BLaER1 treated with 17β-estradiol and CSF1 and Interleukin-3, amounts not matched to agents 10 nM and 100 nM (cell line): ENCODE measurements around the gene ADAMTSL1.

ENCODE experiments used
- H3K27ac ChIP-seq, 11 experiments: shearing (Covaris generic); formaldehyde crosslinking; 2 replicates each; pipeline ENCODE4 v1.8.1; 2022
- H3K27me3 ChIP-seq, 11 experiments: shearing (Covaris generic); formaldehyde crosslinking; 2 replicates each; pipeline ENCODE4 v1.8.1; 2022
- H3K36me3 ChIP-seq, 11 experiments: shearing (Covaris generic); formaldehyde crosslinking; 2 replicates each; pipeline ENCODE4 v1.8.1; 2022
- H3K4me1 ChIP-seq, 10 experiments: shearing (Covaris generic); formaldehyde crosslinking; 2 replicates each; pipeline ENCODE4 v1.8.1; 2022
- H3K4me2 ChIP-seq, 11 experiments: shearing (Covaris generic); formaldehyde crosslinking; 2 replicates each; pipeline ENCODE4 v1.8.1; 2022
- H3K4me3 ChIP-seq, 10 experiments: shearing (Covaris generic); formaldehyde crosslinking; 2 replicates each; pipeline ENCODE4 v1.8.1; 2022
- H3K9ac ChIP-seq, 11 experiments: shearing (Covaris generic); formaldehyde crosslinking; 2 replicates each; pipeline ENCODE4 v1.8.1; 2022
- H3K9me3 ChIP-seq, 11 experiments: shearing (Covaris generic); formaldehyde crosslinking; replicated peaks in 1 of 11; 2 replicates each; pipeline ENCODE4 v1.8.1; 2022
- H4K20me1 ChIP-seq, 11 experiments: shearing (Covaris generic); formaldehyde crosslinking; 2 replicates each; pipeline ENCODE4 v1.8.1; 2022
- Cebpa-rat ChIP-seq, 11 experiments: shearing (Covaris generic); IDR thresholded peaks; 2 replicates each; pipeline ENCODE4 v1.8.1; 2022

ADAMTSL1 gene

GRCh38 chr9:18604767-18605730, 131.1 kb downstream of the ADAMTSL1 start:
- TF ChIP-seq Cebpa-rat (IDR thresholded peaks at IDR 0.05) = no peak
- no peak overlapping the region for H3K27ac ChIP-seq
- H3K9ac ChIP-seq = no peak overlapping the region
- H4K20me1 ChIP-seq = no peaks in the 10 kb centered on the region
- no peaks in the 10 kb centered on the region for H3K27me3 ChIP-seq
- no peaks in the 10 kb centered on the region for H3K4me1 ChIP-seq
- peaks cover 0 to 11% (median 3%) of the 10 kb centered on the region in 11 experiments; a peak in 5 of 22 replicates for H3K9me3 ChIP-seq
- no peak overlapping the region for H3K4me3 ChIP-seq
- H3K36me3 ChIP-seq = no peaks in the 10 kb centered on the region
- H3K4me2 ChIP-seq = no peak overlapping the region

GRCh38 chr9:18605766-18606180, 131.8 kb downstream of the ADAMTSL1 start:
- Histone ChIP-seq H3K27ac (no peak overlapping the region), H3K9me3 (peaks cover 0 to 11% (median 3%) of the 10 kb centered on the region in 11 experiments; a peak in 5 of 22 replicates), H3K27me3 (0 out of 22 replicates have a peak, but pooled peaks cover 0 to 2% (median 0%) of the 10 kb centered on the region in 11 experiments), H4K20me1 (no peaks in the 10 kb centered on the region), H3K4me1 (no peaks in the 10 kb centered on the region), H3K4me2 (no peak overlapping the region), H3K36me3 (no peaks in the 10 kb centered on the region), H3K9ac (no peak overlapping the region), H3K4me3 (no peak overlapping the region)
- TF ChIP-seq Cebpa-rat (IDR thresholded peaks at IDR 0.05) = no peak

GRCh38 chr9:18606281-18606680, 132.3 kb downstream of the ADAMTSL1 start:
- H3K4me1 ChIP-seq = no peaks in the 10 kb centered on the region
- no peak overlapping the region for H3K9ac ChIP-seq
- peaks cover 0 to 6% (median 0%) of the 10 kb centered on the region in 11 experiments; a peak in 1 of 22 replicates for H3K27me3 ChIP-seq
- H3K9me3 ChIP-seq = peaks cover 0 to 11% (median 3%) of the 10 kb centered on the region in 11 experiments; a peak in 5 of 22 replicates
- no peaks in the 10 kb centered on the region for H3K36me3 ChIP-seq
- H3K4me2 ChIP-seq = no peak overlapping the region
- no peak overlapping the region for H3K27ac ChIP-seq
- no peaks in the 10 kb centered on the region for H4K20me1 ChIP-seq
- H3K4me3 ChIP-seq = no peak overlapping the region
- TF ChIP-seq Cebpa-rat (IDR thresholded peaks at IDR 0.05) = no peak

GRCh38 chr9:18606846-18607245, 132.9 kb downstream of the ADAMTSL1 start:
- no peaks in the 10 kb centered on the region for H3K36me3 ChIP-seq
- H3K27me3 ChIP-seq = peaks cover 0 to 6% (median 0%) of the 10 kb centered on the region in 11 experiments; a peak in 1 of 22 replicates
- H3K4me1 ChIP-seq = no peaks in the 10 kb centered on the region
- H3K4me3 ChIP-seq = no peak overlapping the region
- no peak overlapping the region for H3K9ac ChIP-seq
- H3K9me3 ChIP-seq = peaks cover 0 to 13% (median 3%) of the 10 kb centered on the region in 11 experiments; a peak in 5 of 22 replicates
- H3K27ac ChIP-seq = no peak overlapping the region
- no peak for TF ChIP-seq Cebpa-rat (IDR thresholded peaks at IDR 0.05)
- H4K20me1 ChIP-seq = no peaks in the 10 kb centered on the region
- H3K4me2 ChIP-seq = no peak overlapping the region

- no peak for TF ChIP-seq Cebpa-rat (IDR thresholded peaks at IDR 0.05)
- no peak overlapping the region for H3K4me3 ChIP-seq
- no peak overlapping the region for H3K27ac ChIP-seq
- H3K9ac ChIP-seq = no peak overlapping the region
- no peaks in the 10 kb centered on the region for H3K36me3 ChIP-seq
- H3K4me2 ChIP-seq = no peak overlapping the region
- H3K9me3 ChIP-seq = peaks cover 0 to 18% (median 3%) of the 10 kb centered on the region in 11 experiments; a peak in 6 of 22 replicates
- peaks cover 0 to 6% (median 0%) of the 10 kb centered on the region in 11 experiments; a peak in 1 of 22 replicates for H3K27me3 ChIP-seq
- no peaks in the 10 kb centered on the region for H4K20me1 ChIP-seq
- H3K4me1 ChIP-seq = peaks cover 0 to 13% (median 0%) of the 10 kb centered on the region in 10 experiments; a peak in 7 of 20 replicates
Measured at GRCh38 chr9:18608371-18608770, 134.4 kb downstream of the ADAMTSL1 start.

GRCh38 chr9:18610956-18611355, 137.0 kb downstream of the ADAMTSL1 start:
- TF ChIP-seq Cebpa-rat (IDR thresholded peaks at IDR 0.05) = no peak
- Histone ChIP-seq H3K4me3 (no peak overlapping the region), H3K9ac (no peak overlapping the region), H3K4me1 (peaks cover 0 to 14% (median 0%) of the 10 kb centered on the region in 10 experiments; a peak in 7 of 20 replicates), H3K27ac (no peak overlapping the region), H4K20me1 (no peaks in the 10 kb centered on the region), H3K36me3 (no peaks in the 10 kb centered on the region), H3K9me3 (peaks cover 0 to 14% (median 0%) of the 10 kb centered on the region in 11 experiments; a peak in 3 of 22 replicates), H3K27me3 (peaks cover 0 to 6% (median 0%) of the 10 kb centered on the region in 11 experiments; a peak in 1 of 22 replicates), H3K4me2 (no peak overlapping the region)

- H3K9ac ChIP-seq = no peak overlapping the region
- TF ChIP-seq Cebpa-rat (IDR thresholded peaks at IDR 0.05) = no peak
Measured at GRCh38 chr9:18611971-18612370, 138.0 kb downstream of the ADAMTSL1 start.

GRCh38 chr9:18614116-18614515, 140.2 kb downstream of the ADAMTSL1 start:
- no peak overlapping the region for H3K4me2 ChIP-seq

More at GRCh38 chr9:18611971-18612370, 138.0 kb downstream of the ADAMTSL1 start:
- peaks cover 0 to 14% (median 0%) of the 10 kb centered on the region in 11 experiments; a peak in 3 of 22 replicates for H3K9me3 ChIP-seq
- H4K20me1 ChIP-seq = no peaks in the 10 kb centered on the region
- no peak overlapping the region for H3K27ac ChIP-seq
- peaks cover 0 to 14% (median 0%) of the 10 kb centered on the region in 10 experiments; a peak in 7 of 20 replicates for H3K4me1 ChIP-seq
- H3K36me3 ChIP-seq = no peaks in the 10 kb centered on the region
- no peak overlapping the region for H3K4me2 ChIP-seq
- H3K4me3 ChIP-seq = no peak overlapping the region
- peaks cover 0 to 6% (median 0%) of the 10 kb centered on the region in 11 experiments; a peak in 1 of 22 replicates for H3K27me3 ChIP-seq

GRCh38 chr9:18614651-18615050, 140.7 kb downstream of the ADAMTSL1 start:
- no peak for TF ChIP-seq Cebpa-rat (IDR thresholded peaks at IDR 0.05)
- Histone ChIP-seq H3K9me3 (peaks cover 0 to 14% (median 0%) of the 10 kb centered on the region in 11 experiments; a peak in 3 of 22 replicates), H3K4me1 (peaks cover 0 to 14% (median 0%) of the 10 kb centered on the region in 10 experiments; a peak in 7 of 20 replicates), H3K36me3 (no peaks in the 10 kb centered on the region), H3K27ac (no peak overlapping the region), H3K9ac (no peak overlapping the region), H3K4me2 (no peak overlapping the region), H4K20me1 (no peaks in the 10 kb centered on the region), H3K4me3 (no peak overlapping the region), H3K27me3 (peaks cover 0 to 6% (median 0%) of the 10 kb centered on the region in 11 experiments; a peak in 1 of 22 replicates)

More at GRCh38 chr9:18614116-18614515, 140.2 kb downstream of the ADAMTSL1 start:
- H4K20me1 ChIP-seq = no peaks in the 10 kb centered on the region
- H3K36me3 ChIP-seq = no peaks in the 10 kb centered on the region
- H3K9me3 ChIP-seq = peaks cover 0 to 14% (median 0%) of the 10 kb centered on the region in 11 experiments; a peak in 3 of 22 replicates
- no peak overlapping the region for H3K27ac ChIP-seq
- no peak for TF ChIP-seq Cebpa-rat (IDR thresholded peaks at IDR 0.05)
- no peak overlapping the region for H3K4me3 ChIP-seq
- no peak overlapping the region for H3K9ac ChIP-seq
- peaks cover 0 to 14% (median 0%) of the 10 kb centered on the region in 10 experiments; a peak in 7 of 20 replicates for H3K4me1 ChIP-seq
- H3K27me3 ChIP-seq = peaks cover 0 to 6% (median 0%) of the 10 kb centered on the region in 11 experiments; a peak in 1 of 22 replicates
